Fibroblast of villous mesenchyme (primary cell): Measurements from ENCODE around the gene TNFAIP8L1. TPM values are rescaled to one million over a fixed set of nuclear protein-coding genes. Genes with fewer than 3 reads are reported as not detected.

Experiments
- DNase-seq: peaks from one replicate; pipeline ENCODE4 v3.0.0-alpha.2; 2010; ENCODE audit warnings: low read depth
- H3K4me3 ChIP-seq: 2 replicates; pipeline ENCODE4 v1.5.1; 2011; ENCODE audit warnings: low read depth, mild to moderate bottlenecking, low read length
- total RNA-seq: library from RNA; depleted of rRNA; stranded (reverse); fragments of >200 nt; gene quantifications from 2 replicates; pipeline ENCODE4 v1.2.3, GENCODE V29; 2012
- TF ChIP-seq, protein P1 (sequence below): IDR thresholded peaks from 2 replicates; pipeline ENCODE4 v1.5.1; 2012; ENCODE audit warnings: low read depth, mild to moderate bottlenecking, low read length; ENCODE audit not compliant: insufficient read depth

The TNFAIP8L1 gene
- total RNA-seq = 4.2 and 4.3 TPM in 2 replicates

DNA sequence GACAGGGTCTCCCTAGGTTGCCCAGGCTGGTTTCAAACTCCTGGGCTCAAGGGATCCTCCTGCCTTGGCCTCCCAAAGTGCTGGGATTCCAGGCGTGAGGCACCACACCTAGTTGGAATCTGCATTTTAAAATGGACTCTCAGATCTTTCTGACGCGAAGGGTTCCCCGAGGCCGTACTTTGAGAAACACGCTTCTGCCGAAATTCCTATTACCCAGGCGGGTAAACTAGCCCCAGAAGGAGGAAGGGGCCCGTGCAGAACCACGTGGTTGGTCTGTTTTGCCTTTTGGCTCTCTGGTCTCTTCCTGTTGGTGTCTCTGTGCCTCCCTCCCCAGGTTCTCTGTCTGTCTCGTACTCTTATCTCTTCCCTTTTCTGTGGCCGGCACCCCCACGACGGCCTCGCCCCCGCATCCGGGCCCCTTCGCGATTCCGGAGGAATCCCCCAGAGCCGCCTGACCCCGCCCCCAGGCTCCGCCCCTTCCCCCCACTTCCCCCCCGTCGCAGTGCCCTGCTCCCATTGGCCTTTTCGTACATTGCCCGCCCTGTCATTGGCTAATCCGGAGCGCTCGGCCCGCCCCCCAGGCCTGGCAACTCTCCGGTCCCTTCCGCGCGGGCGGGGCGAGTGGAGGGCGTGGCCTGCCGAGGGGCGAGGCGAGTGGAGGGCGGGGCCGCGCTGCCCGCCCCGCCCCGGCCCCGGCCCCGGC is at the start of gene TNFAIP8L1:
Gene TNFAIP8L1, plus strand, starts transcription at position 689 of the 703 bp plus-strand sequence. CDS start 12,354 bp downstream, outside the sequence.
- TF ChIP-seq, protein P1, sequence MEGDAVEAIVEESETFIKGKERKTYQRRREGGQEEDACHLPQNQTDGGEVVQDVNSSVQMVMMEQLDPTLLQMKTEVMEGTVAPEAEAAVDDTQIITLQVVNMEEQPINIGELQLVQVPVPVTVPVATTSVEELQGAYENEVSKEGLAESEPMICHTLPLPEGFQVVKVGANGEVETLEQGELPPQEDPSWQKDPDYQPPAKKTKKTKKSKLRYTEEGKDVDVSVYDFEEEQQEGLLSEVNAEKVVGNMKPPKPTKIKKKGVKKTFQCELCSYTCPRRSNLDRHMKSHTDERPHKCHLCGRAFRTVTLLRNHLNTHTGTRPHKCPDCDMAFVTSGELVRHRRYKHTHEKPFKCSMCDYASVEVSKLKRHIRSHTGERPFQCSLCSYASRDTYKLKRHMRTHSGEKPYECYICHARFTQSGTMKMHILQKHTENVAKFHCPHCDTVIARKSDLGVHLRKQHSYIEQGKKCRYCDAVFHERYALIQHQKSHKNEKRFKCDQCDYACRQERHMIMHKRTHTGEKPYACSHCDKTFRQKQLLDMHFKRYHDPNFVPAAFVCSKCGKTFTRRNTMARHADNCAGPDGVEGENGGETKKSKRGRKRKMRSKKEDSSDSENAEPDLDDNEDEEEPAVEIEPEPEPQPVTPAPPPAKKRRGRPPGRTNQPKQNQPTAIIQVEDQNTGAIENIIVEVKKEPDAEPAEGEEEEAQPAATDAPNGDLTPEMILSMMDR = no peak
- H3K4me3 ChIP-seq = peak within 1 kb of the TSS; percentile 92
- peak; percentile 96 for DNase-seq

DNA sequence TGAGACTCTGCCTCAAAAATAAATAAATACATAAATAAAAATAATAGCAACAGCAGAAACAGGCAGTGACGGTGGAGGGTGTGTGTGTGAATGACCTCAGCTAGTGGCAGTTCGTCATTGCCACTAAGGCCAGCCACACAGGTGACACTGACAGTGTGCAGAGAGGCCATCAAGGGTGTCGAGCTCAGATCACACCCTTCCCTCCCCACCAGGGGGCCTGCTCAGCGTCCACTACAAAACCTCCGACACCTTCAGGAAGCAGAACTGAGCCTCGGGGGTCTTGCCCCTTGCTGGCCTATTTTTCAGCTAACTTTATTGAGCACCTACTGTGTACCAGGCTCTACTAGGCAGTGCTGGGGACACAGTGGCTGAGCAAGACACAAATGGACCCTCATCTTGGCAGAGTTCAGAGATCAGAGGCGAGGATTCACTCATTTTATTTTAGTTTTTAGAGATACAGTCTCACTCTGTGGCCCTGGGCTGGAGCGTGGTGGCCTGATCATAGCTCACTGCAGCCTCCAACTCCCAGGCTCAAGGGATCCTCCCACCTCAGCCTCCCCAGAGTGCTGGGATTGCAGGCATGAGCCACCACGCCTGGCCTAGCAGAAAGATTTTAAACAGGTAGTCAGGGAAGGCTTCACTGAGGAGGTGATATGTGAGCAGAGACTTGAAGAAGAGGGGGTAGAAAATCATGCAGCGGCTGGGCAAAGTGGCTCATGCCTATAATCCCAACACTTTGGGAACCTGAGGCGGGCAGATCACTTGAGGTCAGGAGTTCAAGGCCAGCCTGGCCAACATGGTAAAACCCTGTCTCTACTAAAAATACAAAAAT is 49.5 kb upstream of the TNFAIP8L1 start:
- DNase-seq = no peak
- no peak overlapping the region for H3K4me3 ChIP-seq
- TF ChIP-seq, protein P1 = peak; percentile 51

DNA sequence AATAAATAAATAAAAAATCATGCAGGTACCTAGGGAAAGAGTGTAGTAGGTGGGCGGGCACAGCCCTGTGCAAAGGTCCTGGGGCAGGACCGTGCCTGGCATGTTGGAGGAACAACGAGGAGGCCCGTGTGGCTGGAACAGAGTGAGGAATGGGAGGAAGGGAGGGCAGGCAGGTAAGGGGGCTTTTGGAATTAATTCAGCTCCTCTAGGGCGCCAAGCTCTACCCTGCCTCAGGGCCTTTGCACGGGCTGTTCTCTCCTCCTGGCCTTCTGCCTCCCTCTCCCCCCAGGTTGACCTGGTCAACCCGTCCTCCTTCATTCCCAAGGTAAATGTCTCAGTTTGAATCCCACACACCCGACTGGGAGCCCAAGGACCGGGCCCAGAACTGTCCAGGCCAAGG is 48.8 kb upstream of the TNFAIP8L1 start:
- TF ChIP-seq, protein P1 = no peak
- no peak for DNase-seq

DNA sequence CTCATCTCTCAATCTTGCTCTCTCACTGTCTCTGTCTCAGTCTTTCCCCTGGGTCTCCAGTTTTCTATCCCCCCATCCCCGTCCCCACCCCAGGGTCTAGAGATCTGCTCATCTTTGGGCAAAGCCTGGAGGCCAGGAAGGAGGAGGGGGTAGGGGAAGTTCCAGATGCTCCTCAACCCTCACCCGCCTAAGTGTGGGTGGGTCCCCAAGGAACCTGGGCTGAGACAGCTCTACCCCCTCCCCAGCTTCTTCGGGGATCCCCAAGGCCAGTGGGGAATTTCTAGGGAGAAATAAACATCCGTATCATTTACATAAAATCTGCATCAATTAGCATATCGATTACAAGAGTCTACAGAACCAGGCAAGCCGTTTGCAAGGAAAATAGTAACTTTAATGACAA is 48.0 kb upstream of the TNFAIP8L1 start:
- TF ChIP-seq, protein P1 = no peak
- no peak for DNase-seq
- H3K4me3 ChIP-seq = no peak overlapping the region

More for the DNA sequence above, 48.8 kb upstream of the TNFAIP8L1 start:
- no peak overlapping the region for H3K4me3 ChIP-seq

DNA sequence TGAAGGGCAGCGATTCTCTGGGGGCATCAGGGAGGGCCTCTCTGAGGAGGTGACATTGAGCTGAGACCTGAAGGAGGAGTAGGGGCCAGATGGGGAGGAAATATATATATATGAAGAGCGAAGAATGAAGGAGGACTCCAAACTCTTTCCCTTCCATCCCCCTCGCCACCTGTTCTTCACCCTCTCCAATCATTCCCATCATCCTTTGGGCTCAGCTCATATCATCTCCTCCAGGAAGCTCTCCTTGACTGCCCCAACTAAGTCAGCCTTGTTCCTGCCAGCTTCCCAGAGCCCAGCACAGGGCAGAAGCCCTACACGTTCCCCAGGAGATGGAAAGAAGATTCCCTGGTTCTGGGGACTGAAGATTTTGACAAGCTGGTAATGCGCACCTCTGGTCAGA is 46.9 kb upstream of the TNFAIP8L1 start:
- TF ChIP-seq, protein P1 = no peak
- no peak overlapping the region for H3K4me3 ChIP-seq
- no peak for DNase-seq

DNA sequence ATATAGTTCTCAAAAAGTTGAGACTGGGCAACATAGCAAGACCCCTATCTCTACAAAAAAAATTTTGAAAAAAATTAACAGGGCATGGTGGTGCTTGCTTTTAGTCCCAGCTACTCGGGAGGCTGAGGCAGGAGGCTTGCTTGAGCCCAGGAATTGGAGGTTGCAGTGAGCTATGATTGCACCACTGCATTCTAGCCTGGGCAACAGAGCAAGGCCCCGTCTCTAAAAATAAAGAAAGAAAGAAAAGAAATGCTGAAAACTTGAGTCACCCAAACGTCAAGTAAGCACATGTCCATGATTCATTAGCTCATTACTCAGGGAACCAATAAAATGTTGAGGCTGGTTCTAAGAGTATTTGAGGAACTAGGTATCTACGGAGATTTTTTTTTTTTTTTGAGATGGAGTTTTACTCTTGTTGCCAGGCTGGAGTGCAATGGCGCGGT is 45.9 kb upstream of the TNFAIP8L1 start:
- DNase-seq = peak; percentile 38
- TF ChIP-seq, protein P1 = no peak
- no peak overlapping the region for H3K4me3 ChIP-seq
